ENCODE data around the gene AIF1.
"Not testable (repeated sequence)": the region's sequence is repeated elsewhere in the genome, so short reads cannot be mapped to it uniquely, and the experiment has no call there.

Gene AIF1

DNA sequence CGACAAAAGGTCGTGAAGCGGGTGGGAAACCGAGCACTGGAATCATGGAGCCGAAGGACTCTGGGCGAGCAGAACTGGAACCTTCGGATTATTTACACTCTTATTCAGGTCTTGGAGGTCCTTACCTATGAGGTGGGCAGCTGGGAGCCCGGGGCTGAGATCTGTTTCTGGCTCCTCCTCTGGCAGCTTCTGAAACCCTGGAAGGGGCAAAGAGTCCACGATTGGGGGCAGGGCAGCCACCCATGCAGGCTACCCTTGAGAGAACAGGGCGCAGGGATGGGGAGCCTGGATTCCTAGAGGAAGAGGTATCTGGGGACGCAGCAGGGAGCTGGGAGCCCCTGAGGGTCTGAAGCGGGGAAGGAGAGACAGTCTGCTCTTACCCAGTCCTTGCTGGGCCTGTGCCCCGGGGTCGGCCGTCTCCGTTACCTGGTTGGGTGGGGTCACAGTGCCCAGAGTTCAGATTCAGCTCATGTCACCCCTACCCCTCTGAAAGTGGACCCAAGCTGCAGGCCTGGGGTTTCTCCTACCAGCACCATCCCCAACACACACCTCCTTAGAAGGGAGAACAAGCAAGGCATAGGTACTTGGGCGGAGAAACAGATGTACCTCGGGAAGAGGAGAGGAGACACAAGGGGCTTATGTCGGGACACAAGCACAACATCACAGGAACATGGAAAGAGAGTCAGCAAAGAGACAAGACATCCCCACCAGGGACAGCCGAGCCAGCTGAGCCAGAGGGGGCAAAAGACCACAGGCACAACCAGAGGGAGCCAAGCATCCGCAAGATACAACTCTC, 33.4 kb upstream of the AIF1 start:
- DNase-seq, result no peak

GRCh38 chr6:31582230-31582643, 32.8 kb upstream of the AIF1 start, which contains the start of gene LTB:
Gene LTB, minus strand, starts transcription at chr6:31582424. Its CDS starts 7 bp downstream, at chr6:31582417.
- no peak for DNase-seq

GRCh38 chr6:31585491-31585890, 29.5 kb upstream of the AIF1 start:
- no peak for DNase-seq

DNA sequence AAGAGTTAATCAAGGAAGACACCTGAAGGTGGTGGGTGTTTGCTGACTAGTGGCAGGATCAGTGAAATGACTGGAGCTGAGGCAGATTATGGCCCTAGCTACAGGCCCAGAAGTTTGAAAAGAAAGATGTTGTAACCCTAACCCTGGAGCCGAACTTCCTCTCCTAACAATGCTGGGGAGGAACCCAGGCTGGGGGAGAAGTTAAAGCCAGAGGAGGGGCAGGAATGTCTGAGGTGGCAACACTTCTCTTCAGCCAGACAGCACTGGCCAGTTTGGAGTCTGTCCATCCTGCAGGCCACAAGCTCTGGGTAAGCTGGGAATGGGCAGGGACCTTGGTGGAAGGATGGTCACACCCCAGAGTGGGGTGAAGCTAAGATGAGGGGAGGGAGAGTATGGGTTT, 29.0 kb upstream of the AIF1 start, which contains the start of gene LST1:
TSS of gene LST1 (plus strand) at position 270 of the 400 bp plus-strand sequence. CDS start 1,023 bp downstream, outside the sequence.
- DNase-seq, result no peak

DNA sequence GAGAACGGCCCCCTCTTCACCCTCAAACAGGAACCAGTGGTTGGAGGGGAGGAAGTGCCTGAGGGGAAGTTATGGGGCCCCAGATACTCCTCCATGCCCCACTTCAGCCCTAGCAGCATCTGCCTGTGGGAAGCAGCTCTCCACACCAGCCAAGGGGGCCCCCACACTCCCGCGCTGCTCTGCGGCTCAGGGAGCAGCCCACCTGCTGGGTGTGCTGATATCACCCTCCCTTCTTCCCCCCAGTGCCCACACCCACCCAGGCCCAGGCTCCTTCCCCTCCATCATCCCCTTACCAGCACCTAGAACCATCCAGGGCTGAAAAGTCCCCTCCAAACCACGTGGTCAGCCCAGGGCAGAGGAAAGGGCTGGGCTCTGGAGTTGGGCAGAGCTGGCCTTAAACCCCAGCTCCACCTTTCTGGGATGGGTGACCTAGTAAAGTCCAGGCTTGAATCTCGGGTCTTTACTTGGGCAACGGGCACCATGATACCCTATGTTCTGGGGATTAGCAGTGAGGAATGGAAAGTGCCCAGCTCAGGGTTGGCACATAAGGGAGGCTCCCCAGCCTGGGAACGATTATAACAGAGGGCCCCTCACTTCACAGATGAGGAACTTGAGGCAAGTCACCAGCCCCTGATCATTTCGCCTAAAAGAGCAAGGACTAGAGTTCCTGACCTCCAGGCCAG, 28.3 kb upstream of the AIF1 start:
- no peak for DNase-seq

DNA sequence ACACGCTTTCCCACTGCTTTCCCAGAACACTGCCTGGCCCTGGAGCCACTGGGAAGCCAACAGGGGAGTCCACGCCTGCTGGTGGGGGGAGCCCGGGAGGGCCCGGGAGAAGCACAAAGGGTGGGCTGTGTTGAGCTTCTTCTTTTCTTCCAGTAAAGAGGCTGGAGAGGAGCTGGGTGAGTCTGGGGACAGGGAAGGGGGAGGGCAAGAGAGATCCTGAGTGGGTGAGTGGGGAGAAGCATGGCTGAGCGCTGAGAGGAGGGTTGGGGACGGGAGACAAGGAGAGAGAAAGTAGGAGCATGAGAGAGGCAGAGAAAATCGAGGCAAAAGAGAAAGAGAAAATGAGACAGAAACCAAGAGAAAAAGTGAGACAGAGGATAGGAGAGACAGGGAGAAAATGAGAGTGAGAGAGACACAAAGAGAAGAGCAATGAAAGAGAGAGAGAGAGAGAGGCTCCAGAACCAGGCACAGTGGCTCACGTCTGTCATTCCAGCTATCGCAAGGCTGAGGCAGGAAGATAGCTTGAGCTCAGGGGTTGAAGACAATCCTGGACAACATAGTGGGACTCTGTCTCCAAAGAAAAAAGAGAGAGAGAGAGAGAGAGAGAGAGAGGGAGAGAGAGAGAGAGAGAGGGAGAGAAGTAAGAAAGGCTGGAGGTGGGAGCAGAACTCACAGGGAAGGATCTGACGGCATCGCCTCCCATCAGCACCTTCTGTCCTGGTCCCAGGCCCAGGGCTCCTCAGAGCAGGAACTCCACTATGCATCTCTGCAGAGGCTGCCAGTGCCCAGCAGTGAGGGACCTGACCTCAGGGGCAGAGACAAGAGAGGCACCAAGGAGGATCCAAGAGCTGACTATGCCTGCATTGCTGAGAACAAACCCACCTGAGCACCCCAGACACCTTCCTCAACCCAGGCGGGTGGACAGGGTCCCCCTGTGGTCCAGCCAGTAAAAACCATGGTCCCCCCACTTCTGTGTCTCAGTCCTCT, 26.9 kb upstream of the AIF1 start:
- no peak for DNase-seq

- DNase-seq, result no peak
These were observed 26.0 kb upstream of the AIF1 start for GRCh38 chr6:31588871-31589650.

- DNase-seq, result not testable (repeated sequence)
These were observed 24.3 kb upstream of the AIF1 start for GRCh38 chr6:31590691-31591090.

- DNase-seq, result no peak
These were observed 22.6 kb upstream of the AIF1 start for GRCh38 chr6:31592396-31592771.

DNA sequence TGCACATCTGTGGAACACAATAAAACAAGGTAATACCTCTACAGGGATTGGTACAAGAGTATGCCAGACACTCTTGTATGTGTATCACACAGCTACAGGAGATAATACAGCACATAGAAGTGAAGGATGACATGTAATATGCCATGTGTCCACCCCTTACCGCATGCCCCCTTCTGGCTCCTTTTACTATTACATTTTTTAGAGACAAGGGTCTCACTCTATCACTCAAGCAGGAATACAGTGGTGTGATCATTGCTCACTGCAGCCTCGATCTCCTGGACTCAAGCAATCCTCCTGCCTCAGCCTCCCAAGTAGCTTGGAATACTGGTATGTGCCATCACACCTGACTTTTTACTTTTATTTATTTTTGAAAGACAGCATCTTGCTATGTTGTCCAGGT, 18.0 kb upstream of the AIF1 start:
- DNase-seq, result peak; percentile 26

GRCh38 chr6:31607317-31607716, 7.7 kb upstream of the AIF1 start:
- DNase-seq, result no peak

DNA sequence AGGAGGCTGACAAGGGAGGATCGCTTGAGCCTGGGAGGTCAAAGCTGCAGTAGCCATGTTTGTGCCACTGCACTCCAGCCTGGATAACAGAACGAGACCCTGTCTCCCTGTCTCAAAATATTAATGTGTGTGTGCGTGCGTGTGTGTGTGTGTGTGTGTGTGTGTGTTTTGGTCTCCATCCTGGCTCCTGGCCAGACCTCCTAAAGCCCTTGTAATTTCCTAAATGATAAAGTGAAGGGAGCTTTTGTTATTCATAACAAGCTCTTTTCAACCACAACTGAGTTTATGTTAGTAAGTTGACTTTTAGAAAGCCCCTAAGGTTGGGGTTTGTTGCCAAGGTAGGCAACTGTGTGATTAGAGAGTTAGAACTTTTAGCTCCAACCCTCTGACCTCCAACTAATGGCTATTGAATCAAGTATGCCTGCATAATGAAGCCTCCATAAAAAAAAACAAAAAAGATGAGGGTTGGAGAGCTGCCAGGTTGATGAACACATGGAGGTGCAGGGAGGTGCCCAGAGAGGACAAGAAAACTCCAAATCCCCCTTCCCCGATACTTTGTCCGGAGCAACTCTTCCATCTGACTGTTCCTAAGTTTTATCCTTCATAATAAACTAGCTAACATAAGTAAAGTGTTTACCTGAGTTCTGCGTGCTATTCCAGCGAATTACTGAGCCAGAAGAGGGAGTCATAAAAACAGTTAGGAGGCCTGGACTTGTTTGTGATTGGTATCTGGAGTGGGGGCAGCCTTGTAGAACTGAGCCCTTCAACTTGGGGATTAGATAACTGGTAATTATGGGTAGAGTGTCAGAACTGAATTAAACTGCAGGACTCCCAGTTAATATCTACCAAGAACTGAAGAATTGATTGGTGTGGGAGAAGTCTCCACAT, 5.3 kb upstream of the AIF1 start:
- DNase-seq, result peak; percentile 86

DNA sequence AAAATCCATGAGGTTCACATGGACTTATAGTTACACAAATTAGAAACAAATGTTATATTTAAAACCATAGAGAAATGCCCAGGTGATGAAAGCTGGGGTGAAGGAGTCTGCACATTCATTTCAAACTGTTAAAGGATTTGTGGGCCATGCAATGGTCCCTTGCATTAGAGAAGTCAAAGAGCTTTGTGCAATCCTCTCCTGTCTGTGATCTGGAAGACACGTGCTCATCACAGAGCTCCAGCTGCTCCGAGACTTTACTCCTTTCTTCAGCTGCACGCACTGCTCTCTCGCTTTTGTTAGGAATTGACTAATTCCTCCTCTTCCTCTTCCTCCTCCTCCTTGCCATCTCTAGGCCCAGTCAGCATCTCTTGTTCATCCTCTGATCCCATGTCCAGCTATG, 4.1 kb upstream of the AIF1 start:
- no peak for DNase-seq

GRCh38 chr6:31614075-31614619, 887 bp upstream of the AIF1 start:
- no peak for DNase-seq

GRCh38 chr6:31615748-31616147, 714 bp downstream of the AIF1 start:
- no peak for DNase-seq

GRCh38 chr6:31617010-31617409, 2.0 kb downstream of the AIF1 start:
- no peak for DNase-seq

- DNase-seq, result peak; percentile 99
These were observed 5.0 kb downstream of the AIF1 start for GRCh38 chr6:31619805-31620585.

- DNase-seq, result peak; percentile 75
These were observed 5.7 kb downstream of the AIF1 start, which contains the start of gene PRRC2A for GRCh38 chr6:31620586-31621319. Gene PRRC2A, plus strand, starts transcription at chr6:31620715. Its CDS starts 2,075 bp downstream, at chr6:31622790.

DNA sequence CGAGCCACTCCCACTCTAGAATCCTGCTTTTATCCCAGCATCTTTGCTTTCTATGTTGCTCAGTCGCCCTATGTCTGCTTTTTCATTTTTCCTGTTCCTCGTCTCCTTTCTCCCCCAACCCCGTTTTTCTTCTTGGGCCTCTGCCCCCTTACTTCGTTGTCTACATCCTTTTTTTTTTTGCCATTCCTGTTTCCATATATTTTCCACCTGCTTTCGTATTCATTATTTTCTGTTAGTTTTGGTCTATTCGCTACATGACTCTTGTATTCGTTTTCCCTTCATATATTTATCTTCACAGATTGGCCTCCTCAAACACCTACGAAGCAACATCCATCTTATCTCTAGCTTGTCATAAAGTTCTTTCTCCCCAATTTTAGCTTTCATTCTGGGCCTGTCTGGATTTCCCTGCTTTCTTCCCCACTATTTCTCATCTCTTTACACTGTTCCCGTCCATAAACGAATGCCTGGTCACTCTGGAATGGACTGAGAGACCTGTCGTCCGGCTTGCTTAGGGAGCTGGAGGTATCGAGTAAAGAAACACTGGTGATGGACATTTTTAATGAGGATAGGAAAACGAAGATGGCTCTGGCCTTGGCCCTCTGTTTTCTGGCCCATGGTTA, 6.4 kb downstream of the AIF1 start:
- no peak for DNase-seq

All from NCI-H1105 (cell line).